Activated CD8-positive, alpha-beta memory T cell treated with anti-CD3 and anti-CD28 coated beads, Interleukin-2, amount 50 U/mL, for 24 hours (primary cell): ENCODE data around the gene KLHDC9.

Source experiments
- DNase-seq: peaks from one replicate; pipeline ENCODE4 v3.0.0-alpha.2; 2020; ENCODE audit errors: extremely low read depth

The KLHDC9 gene

GRCh38 chr1:161076410-161076809 is 21.8 kb upstream of the KLHDC9 start:
- DNase-seq = no peak

- no peak for DNase-seq
These were observed 20.7 kb upstream of the KLHDC9 start for GRCh38 chr1:161077426-161077825.

- no peak for DNase-seq
These were observed 18.6 kb upstream of the KLHDC9 start for GRCh38 chr1:161079436-161080110.

GRCh38 chr1:161080441-161081405 is 17.4 kb upstream of the KLHDC9 start:
- no peak for DNase-seq

GRCh38 chr1:161081519-161081918 is 16.6 kb upstream of the KLHDC9 start:
- no peak for DNase-seq

GRCh38 chr1:161082483-161082882 is 15.7 kb upstream of the KLHDC9 start:
- no peak for DNase-seq

- no peak for DNase-seq
These were observed 15.0 kb upstream of the KLHDC9 start for GRCh38 chr1:161082996-161083747.

- no peak for DNase-seq
These were observed 14.2 kb upstream of the KLHDC9 start for GRCh38 chr1:161083748-161084596.

- DNase-seq = no peak
These were observed 13.6 kb upstream of the KLHDC9 start for GRCh38 chr1:161084597-161084988.

- no peak for DNase-seq
These were observed 13.0 kb upstream of the KLHDC9 start for GRCh38 chr1:161085165-161085564.

- no peak for DNase-seq
These were observed 11.7 kb upstream of the KLHDC9 start for GRCh38 chr1:161086457-161086856.

GRCh38 chr1:161088587-161089110 is 9.5 kb upstream of the KLHDC9 start:
- no peak for DNase-seq

GRCh38 chr1:161089251-161089924 is 8.8 kb upstream of the KLHDC9 start, which contains the start of gene NECTIN4:
NECTIN4 (minus strand) TSS chr1:161089558; CDS start chr1:161089296, 262 bp downstream.
- no peak for DNase-seq

GRCh38 chr1:161089938-161090337 is 8.2 kb upstream of the KLHDC9 start:
- no peak for DNase-seq

- DNase-seq = no peak
These were observed 7.5 kb upstream of the KLHDC9 start for GRCh38 chr1:161090617-161091016.

GRCh38 chr1:161091093-161091492 is 7.1 kb upstream of the KLHDC9 start:
- DNase-seq = no peak

GRCh38 chr1:161091796-161092507 is 6.2 kb upstream of the KLHDC9 start:
- DNase-seq = no peak

- no peak for DNase-seq
These were observed 5.5 kb upstream of the KLHDC9 start for GRCh38 chr1:161092621-161093028.

- no peak for DNase-seq
These were observed 3.7 kb upstream of the KLHDC9 start for GRCh38 chr1:161094481-161094880.

- no peak for DNase-seq
These were observed 2.9 kb upstream of the KLHDC9 start for GRCh38 chr1:161095230-161095629.
